ENCODE data around the gene SRSF7.

DNA sequence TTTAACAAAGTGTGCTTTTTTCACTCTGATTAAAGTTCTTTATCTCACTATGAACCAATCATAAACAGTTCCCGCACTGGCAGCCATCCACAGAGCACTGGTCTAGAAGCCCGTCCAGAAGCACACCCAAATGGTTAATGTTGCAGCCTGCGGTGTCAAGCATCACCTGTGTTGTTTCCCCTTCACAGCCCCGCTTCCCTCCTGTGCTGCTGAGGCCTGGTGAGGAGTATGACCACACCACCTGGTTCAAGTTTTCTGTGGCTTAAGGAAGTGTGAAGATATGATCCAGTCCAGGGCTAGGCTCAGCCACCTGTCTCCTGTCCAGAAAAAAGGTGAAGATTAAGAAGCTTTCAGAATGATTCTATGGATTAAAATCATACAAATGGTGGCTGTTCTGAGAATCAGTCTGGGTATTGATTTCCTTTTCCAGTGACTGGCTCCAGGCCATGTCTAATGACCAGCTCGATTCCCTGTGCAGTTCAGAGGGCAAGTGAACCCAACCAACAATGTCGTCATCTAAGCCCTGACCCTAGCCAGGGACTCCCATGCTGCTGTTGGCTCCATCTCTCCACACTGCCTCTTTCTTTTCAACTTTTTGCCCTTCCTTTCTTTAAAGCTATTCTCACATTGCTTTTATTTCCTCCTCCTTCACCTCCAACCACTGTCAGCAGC is 17.7 kb downstream of the SRSF7 start:
- TF ChIP-seq POLR2A (IDR thresholded peaks at IDR 0.05; ENCODE audit: low read depth, low read length) (no peak), TAF1 (IDR thresholded peaks at IDR 0.05; ENCODE audit: borderline replicate concordance, low read depth, low read length) (no peak)

Measured in GM12892 (cell line).